HG03097 (cell line): ENCODE results near the gene EPHA8.

ENCODE experiments used
- ATAC-seq: cut with Tn5 transposase; IDR thresholded peaks from one replicate; pipeline ENCODE4 v1.9.1; 2021; ENCODE audit not compliant: unreplicated experiment, low FRiP score

EPHA8 gene

DNA sequence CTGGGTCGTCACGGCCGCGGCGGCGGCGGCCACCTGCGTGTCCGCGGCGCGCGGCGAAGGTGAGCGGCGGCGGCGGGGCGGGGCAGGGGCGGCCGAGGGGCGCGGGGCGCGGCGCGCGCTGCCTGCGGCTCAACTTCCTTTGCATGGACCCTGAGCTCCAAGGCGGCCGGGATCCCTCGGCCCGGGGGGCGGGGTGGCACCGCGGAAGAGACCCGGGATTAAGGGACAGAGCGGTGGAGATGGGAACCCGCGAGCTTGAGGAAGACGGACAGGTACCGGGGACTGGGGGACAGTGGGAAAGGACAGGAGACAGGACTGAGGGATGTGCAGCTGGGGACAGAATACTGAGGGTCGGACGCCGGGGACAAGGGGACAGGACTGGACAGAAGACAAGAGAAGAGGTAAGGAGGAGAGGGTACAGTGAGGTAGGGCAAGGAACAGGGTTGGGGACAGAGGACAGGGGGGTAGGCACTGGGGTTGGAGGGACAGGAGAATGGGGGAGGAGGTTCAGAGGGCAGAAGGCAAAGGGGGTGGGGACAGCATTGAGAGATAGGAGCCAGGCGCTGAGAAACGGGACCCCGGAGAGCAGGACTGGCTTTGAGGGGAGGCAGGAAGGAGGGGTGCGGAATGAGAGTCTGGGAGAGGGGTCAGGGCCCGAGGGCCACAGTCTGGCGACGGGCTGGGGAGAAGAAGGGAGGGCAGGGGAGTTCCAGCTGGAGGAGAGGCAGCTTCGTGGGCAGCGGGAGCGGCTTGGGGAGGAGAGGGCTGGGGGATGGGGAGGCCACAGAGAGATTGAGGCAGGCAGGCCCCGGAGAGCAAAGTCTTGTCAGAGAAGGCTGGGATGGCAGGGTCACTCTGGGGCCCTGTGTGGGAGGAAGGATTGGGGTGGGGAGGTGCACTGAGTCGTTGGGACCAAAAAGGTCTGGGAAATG is 648 bp downstream of the EPHA8 start:
- no peak for ATAC-seq

DNA sequence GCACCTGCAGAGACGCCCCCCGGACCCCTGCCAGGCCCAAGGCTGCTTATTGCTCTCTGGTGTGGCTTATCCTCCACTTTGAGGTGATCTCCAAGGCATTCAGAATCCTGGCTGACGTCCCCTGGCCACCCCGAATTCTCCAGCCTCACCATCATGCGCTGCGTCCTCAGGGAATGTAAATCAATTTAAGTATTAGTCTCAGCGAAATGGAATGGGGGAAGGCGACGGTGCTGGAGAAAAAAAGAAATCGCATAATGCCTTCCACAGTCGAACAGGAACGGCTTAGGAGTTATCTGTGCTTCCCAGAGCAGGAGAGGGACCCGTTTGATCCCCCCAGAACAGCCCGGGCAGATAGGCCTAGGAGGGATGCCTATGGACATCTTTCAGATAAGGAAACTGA is 2.9 kb downstream of the EPHA8 start:
- no peak for ATAC-seq

DNA sequence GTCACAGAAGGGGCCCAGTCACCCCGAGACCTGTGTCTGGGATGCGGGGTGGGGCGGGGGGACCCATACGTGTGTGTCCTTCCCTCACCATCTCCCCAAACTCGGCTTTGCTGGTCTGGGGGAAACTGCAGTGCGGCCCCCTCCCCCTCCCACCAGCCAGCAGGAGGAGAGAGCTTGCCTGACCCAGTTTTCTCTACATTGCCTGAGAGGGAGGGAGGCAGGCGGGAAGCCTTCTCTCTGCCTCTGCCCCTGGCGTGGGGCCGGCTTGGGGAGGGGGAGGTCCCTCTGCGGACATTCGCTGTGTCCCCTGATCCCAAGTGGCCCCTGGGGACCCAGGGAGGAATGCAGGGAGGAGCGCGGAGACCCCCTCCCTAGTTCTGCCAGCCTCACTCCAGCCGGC is 3.9 kb downstream of the EPHA8 start:
- no peak for ATAC-seq

DNA sequence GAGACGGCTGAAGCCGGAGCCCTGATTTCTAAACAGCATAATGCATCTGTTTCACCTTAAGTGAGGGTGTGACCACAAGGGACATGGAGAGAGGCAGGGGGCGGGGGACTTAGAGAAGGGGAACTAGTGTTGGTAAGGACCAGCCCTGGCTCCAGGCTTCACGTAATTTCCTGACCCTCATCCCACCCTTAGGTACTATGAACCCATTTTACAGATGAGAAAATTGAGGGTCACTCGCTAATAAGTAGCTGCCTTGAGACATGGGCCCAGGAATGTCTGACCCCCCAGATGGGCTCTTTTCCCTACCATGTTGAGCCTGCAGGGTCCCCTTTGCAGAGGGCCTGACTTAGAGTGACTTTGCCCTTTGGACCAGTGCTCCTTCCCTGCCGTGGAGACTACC is 4.7 kb downstream of the EPHA8 start:
- ATAC-seq = no peak

DNA sequence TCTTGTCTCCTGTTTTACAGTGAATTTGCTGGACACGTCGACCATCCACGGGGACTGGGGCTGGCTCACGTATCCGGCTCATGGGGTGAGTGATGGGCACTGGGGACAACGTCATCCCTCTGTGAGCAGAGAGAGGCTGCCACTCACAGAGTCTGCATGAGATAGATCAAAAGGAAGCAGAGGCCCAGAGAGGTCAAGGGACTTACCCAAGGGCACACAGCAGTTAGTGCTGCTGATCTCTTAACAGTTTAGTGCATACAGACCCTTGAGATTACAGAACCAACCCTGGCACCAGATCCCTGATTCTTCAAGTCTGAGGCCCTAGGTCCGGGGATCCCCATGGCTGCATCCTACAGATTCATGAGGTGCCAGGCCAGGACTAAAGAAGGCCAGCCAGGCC is 6.0 kb downstream of the EPHA8 start:
- no peak for ATAC-seq

DNA sequence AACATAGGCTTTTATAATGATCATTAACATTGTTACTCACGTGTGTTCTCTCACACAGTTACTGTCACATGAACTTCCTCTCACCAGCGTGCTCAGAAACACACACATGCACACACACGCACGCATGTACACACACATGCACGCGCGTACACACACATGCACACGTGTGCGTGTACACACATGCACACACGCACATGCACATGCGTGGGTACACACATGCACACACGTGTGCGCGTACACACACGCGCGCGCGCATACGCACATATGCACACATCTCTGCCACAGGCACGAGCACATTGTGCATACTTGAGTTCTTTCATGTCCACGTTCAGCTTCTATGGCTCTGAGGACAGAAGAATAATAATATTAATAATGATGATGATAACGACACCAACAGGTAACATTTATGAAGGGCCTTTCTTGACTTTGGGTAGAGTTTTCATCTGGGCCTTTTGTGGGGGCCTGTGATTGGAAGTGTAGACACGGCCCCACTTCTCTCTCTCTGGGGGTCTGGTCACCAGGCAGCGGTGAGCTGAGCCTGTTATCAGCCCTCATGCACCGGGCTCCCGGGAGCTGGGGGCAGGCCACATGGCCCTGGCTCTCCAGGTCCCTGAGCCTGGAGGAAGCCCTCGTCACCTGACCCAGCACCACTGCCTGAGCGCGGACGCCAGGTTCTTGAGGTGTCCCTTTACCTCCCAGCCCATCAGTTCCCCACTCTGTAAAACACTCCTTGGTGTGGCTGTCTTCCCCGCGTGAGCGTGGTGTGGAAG is 7.0 kb downstream of the EPHA8 start:
- no peak for ATAC-seq

DNA sequence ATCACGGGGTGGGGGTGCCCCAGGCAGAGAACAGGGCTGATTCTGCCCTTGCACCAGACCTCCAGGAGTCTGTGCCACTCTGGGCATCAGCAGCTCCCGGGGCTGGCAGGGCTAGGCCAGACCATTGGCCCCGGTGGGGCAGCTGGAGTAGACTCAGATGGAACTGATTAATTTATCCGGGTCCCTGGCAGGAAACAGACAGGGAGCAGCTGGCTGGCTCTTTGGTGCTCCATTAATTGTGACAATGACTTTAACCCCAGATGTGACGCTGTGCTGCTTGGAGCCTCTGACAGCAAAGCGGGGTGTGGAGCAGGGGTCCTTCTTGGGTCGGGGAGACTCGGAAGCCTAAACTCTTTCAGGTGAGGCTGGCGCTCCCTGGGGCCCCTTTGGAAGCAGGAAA is 9.5 kb downstream of the EPHA8 start:
- ATAC-seq = no peak

DNA sequence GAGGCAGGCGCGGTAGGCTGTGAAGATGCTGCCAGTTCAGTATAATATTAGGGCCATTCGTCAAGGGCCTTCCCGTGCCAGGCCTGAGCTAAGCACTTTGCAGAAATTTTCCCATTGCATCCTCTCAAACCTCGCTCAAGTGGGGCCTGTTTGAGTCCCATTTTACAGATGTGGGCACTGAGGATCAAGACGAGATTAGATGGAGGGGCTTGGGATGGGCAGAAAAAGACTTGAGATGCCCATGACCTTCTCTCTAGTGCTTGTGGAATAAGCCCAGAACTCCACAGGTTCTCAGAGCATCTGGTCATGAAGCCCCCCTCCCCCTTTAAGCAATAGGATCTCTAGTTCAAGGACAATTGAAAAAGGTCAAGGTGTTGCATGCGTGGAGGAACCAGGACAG is 9.9 kb downstream of the EPHA8 start:
- ATAC-seq = no peak

DNA sequence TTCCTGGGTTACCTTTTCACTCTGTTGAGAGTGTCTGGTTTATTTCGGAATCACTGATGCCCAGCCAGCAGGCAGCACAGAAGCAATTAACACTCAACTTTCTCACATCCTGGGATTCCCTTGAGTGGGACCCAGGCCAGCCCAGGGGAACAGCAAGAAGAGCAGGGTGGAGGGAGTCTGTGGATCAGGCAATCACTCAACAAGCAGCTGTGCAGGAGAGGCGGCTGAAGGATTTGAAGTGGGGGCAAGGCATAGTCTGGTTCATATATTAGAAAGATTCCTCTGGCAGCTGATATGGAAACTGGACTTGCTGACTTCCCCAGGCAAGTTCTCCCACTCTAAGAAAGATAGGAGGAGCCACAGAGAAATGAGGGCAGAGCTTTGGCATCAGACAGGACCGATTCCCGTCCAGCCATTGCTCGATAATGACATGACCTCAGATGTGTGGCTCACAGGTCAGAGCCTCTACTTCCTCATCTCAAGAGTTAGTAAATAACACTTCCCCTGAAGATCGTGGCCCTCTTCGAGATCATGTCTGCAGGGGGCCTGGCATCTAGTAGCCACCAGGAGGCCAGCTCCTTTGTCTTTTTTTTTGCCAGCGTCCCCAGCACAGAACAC is 12.4 kb downstream of the EPHA8 start:
- no peak for ATAC-seq

DNA sequence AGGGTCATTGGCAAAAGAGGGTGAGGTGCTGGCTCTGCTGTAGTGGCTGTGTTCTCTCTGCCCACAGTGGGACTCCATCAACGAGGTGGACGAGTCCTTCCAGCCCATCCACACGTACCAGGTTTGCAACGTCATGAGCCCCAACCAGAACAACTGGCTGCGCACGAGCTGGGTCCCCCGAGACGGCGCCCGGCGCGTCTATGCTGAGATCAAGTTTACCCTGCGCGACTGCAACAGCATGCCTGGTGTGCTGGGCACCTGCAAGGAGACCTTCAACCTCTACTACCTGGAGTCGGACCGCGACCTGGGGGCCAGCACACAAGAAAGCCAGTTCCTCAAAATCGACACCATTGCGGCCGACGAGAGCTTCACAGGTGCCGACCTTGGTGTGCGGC is 12.9 kb downstream of the EPHA8 start:
- no peak for ATAC-seq

DNA sequence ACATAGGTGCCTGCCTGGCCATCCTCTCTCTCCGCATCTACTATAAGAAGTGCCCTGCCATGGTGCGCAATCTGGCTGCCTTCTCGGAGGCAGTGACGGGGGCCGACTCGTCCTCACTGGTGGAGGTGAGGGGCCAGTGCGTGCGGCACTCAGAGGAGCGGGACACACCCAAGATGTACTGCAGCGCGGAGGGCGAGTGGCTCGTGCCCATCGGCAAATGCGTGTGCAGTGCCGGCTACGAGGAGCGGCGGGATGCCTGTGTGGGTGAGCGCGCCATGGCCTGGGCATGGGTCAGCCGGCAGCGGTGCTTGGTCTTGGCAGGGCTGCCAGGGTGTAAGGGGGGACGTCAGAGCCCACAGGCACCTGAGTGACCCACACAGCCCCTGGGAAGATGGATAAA is 13.3 kb downstream of the EPHA8 start:
- no peak for ATAC-seq

DNA sequence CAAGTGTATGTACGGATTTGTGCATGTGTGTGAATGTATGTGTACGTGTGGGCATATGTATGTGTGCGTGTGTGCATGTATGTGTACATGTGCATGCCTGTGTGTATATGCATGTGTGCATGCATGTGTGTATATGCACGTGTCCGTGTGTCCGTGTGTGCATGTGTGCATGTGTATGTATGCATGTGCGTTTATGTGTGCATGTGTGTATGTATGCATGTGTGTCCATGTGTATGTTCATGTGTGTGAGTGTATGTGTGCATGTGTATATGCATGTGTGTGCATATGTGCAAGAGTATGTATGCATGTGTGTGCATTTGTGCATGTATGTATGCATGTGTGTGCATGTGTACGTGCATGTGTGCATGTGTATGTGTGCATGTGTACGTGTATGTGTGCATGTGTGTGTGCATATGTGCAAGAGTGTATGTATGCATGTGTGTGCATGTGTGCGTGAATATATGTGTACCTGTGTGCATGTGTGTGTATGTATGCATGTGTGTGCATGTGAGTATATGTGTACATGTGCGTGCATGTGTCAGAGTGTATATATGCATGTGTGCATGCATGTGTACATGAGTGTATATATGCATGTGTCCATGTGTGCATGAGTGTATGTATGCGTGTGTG is 15.6 kb downstream of the EPHA8 start:
- no peak for ATAC-seq

DNA sequence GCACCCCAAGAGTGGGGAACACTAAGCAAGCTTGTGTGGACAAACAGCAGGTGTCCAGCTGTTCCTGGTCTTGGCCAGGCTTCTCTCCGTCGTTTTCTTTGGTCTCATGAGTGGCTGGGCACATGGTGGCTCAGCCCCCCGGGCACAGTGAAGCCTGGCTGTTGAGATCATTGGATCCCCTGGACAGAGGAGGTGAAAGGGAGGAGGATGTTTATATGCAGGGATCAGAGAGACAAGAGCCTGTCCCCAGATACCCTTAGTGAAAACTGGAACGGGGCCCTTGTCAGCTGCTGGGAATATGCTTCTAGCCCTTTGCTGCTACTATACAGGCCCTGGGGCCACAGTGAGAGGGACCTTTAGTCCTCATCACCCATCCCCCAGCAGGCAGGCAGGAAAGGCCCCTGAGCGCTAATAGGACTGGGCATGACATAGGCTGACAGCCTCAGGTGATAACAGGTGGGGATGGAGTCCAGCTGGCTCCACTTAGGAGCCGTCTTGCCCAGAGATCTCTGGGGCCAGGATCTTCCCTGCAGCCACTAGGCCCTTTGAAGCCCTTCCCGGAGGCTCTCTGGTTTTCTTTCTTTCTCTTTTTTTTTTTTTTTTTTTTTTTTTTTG is 16.4 kb downstream of the EPHA8 start:
- ATAC-seq = no peak

DNA sequence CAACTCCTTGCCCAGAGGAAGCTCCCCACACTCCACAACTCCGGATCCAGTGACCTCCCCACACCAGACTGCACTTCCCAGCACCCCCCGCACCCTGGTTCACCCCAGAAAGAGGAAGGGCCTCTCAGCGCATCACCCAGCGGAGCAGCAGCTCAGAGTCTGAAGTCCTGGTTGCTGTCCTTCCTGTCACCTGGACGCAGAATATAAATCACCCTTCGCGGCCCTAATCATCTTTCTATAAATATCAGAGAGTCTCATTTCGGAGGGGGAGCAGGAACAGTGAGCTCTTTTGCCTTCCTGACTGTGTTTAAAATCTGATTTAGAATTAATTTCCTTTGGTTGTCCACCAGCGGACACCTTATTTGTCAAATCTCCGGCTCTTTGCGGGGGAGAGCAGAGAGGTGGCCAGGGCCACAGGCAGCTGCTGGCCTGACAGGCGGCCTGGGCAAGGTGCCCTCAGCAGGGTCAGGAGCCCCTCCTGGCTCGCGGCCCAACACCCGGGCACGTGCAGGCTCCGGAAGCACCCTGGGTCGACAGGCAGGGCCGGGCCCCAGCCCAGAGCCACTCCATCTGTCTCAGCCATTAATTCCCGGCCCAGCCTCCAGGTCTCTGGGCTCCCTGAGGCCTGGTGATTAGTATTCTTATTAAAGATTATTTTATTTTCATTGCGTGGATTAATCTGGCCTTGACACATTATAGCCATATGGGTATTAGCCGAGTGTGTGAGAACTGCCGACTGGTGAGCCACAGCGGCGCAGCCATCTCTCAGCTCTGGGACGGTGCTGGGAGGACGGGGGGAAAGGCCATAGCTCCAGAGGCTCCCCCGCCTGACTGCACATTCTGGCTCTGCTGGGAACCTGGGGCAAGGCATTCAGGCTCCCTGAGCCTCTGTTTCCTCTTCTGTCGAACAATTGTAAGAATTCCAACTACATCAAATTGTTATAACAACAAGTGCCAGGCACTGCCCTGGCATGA is 19.7 kb downstream of the EPHA8 start:
- ATAC-seq = no peak

DNA sequence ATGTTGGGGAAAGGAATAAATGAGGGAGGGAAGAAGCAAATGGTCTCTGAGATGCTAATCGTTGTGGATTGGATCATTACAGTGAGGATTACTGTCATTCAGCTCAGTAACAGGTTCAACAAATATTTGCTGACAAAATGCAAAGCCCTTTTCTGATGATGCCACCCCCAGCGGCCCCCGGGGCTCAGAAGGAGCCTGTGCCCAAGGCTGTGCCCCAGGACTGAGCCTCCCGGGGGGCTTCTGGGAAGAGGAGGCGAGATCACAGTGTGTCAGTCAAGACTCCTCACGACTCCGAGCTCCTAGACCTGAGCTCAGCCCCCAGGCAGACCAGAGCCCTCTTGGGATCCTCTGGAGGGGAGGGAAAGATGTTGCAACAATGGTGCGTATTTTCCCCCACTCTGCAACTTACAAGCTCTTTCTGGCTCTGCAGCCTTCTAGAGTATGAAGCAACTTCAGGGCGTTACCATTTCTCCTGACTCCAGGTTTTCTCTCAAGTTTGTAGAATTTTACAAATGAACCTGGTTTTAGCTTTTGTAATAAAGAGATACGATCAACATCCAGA is 20.8 kb downstream of the EPHA8 start:
- no peak for ATAC-seq

DNA sequence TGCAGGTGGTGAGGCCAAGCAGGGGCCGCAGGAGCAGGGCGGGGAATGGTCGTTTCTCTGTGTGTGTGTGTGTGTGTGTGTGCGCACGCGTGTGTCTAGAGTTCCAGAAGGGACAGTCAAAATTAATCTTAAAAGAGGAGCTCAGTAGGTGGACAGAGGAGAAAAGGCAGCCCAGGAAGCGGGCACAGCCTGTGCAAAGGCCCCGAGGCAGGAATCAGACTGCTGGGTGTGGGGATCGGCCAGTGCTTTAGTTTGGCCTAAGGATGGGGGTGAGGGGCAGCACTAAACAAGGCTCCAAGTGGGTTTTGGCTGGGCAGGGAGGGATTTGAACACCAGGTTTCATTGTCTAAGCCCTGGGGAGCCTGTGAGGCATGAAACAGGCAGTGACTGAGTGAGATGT is 21.7 kb downstream of the EPHA8 start:
- ATAC-seq = no peak

DNA sequence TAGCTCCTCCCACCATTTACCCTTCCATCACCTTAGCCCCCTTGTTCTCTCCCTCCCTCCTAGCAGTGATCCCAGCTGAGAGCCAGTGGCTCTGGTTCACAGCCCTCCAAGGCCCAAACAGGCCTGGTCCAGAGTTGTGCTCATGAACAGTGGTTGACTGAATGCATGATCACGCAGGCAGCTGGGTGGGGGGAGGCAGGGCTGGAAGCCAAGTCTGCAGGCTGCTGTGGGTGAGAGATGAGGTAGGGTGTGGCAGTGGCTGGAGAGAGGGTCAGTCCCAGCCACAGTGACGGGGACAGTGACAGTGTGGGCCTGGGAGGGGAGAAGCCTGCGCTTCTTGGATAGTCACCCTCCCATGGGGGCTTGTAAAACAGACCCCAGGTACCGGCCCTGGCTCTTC is 22.2 kb downstream of the EPHA8 start:
- ATAC-seq = no peak

DNA sequence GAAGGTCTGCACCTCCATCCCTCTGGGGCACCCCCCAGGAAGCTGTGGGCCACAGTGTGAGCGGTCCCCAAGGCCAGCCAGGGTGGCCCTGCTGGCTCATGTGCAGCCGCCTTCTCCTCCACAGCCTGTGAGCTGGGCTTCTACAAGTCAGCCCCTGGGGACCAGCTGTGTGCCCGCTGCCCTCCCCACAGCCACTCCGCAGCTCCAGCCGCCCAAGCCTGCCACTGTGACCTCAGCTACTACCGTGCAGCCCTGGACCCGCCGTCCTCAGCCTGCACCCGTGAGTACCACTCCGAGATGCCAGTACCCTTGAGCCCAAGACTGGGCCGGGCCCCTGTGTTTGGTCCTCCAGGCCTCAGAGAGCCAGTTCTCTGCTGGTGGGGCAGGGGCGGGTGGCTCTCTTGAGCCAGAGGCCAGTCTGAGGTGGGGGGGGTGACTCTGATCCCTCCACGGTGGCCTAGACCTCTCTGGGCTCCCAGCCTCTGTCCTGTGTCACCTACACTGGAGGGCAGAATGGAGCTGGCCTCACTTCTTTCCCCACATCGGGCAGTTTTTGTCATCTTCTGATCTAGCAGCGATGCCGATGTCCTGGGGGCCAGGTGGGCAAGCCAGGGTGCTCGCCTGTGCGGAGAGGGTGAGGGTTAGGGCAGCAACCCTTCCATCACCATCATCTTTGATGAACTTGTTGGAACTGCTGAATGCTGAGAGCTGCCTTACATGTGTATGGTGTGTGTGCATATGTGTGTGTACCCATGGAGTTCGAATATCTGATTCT is 23.3 kb downstream of the EPHA8 start:
- ATAC-seq = no peak
